Measurements from ENCODE around the gene NANOGP8. TPM values are rescaled to one million over a fixed set of nuclear protein-coding genes. Genes with fewer than 3 reads are reported as not detected.

NANOGP8 gene
- total RNA-seq, 1 experiment from 2014 or later, result 88.4 TPM

DNA sequence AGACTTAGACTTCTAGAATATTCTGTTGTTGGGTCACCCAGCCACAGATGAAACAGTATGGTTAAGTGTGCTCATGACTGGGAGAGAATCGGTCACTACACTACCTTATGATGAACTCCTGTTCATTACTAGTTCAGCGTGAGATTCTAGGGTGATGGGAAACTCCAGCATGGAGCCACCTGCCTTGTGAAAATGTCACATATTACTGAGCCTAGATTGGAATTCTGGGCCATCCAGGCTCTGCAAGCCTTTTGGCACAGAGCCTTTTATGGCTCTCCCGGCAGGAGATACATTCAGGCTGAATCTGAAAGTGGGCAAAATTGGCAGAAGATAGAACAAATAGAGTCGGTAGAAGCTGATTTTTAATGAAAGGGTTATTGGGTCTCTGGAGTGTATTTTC, 19.0 kb downstream of the NANOGP8 start:
- H2BK5ac ChIP-seq (ENCODE audit: insufficient read length, low read length), result no peak overlapping the region
- H3K27me3 Mint-ChIP-seq (ENCODE audit: low read depth), result no peaks in the 10 kb centered on the region
- no peak overlapping the region for H3T11ph ChIP-seq (ENCODE audit: low read length)
- no peak overlapping the region for H3K56ac ChIP-seq (ENCODE audit: insufficient read length, low read depth, low read length)
- H3K14ac ChIP-seq (ENCODE audit: insufficient read depth, low read length), result no peak overlapping the region
- no peaks in the 10 kb centered on the region for H3K9me3 Mint-ChIP-seq
- H2AK5ac ChIP-seq (ENCODE audit: insufficient read length, low read length), result no peak overlapping the region
- H2AFZ ChIP-seq (ENCODE audit: low read length), result no peak overlapping the region
- peaks cover 4% of the 10 kb centered on the region for H3K23me2 ChIP-seq (ENCODE audit: insufficient read length, low read depth, low read length, poor library complexity, severe bottlenecking)
- DNase-seq, result no peak
- no peak overlapping the region for H4K91ac ChIP-seq (ENCODE audit: insufficient read length, low read depth, low read length)
- H4K20me1 ChIP-seq (ENCODE audit: control insufficient read depth, insufficient read depth, insufficient read length), result no peaks in the 10 kb centered on the region
- no peak overlapping the region for H3K18ac ChIP-seq (ENCODE audit: insufficient read length, low read depth, low read length)
- peaks cover 7% of the 10 kb centered on the region for H3K4me1 ChIP-seq (ENCODE audit: insufficient read depth, low read length)
- peak overlapping the region in 2 of 3 experiments; percentile 21 to 65; a peak in 2 of 7 replicates for H3K27ac Mint-ChIP-seq
- H3K4me3 Mint-ChIP-seq, result no peak overlapping the region
- H3K79me2 ChIP-seq (ENCODE audit: insufficient read depth, low read length), result no peaks in the 10 kb centered on the region
- no peak overlapping the region for H2BK120ac ChIP-seq (ENCODE audit: low read depth, low read length, poor library complexity, severe bottlenecking)
- no peaks in the 10 kb centered on the region for H3K79me1 ChIP-seq (ENCODE audit: insufficient read depth, low read depth, low read length, poor library complexity, severe bottlenecking)
- no peak overlapping the region for H3K9ac ChIP-seq (ENCODE audit: extremely low read depth, insufficient read length, low read length)
- H3K27me3 ChIP-seq (ENCODE audit: insufficient read depth, low read length), result no peaks in the 10 kb centered on the region
- no peaks in the 10 kb centered on the region; a peak in 1 of 7 replicates for H3K36me3 Mint-ChIP-seq (ENCODE audit: insufficient read depth in 1 of 3, low read depth in 3 of 3)
- no peak overlapping the region for H3K27ac ChIP-seq (ENCODE audit: insufficient read length, low read depth, low read length)
- peaks cover 54 to 56% of the 10 kb centered on the region in 2 experiments for H3K4me1 Mint-ChIP-seq
- H2BK12ac ChIP-seq (ENCODE audit: insufficient read length, low read depth, low read length), result no peak overlapping the region
- no peaks in the 10 kb centered on the region for H3K9me3 ChIP-seq (ENCODE audit: control insufficient read depth, low read depth, low read length)
- no peak overlapping the region for H3K4me2 ChIP-seq (ENCODE audit: insufficient read depth, insufficient read length, low read length)
- H4K8ac ChIP-seq (replicated peaks; ENCODE audit: insufficient read length, low read depth, low read length), result no peak overlapping the region
- no CpG with 5 or more reads among the region's 4 CpGs for WGBS (ENCODE audit: extremely low coverage, insufficient read length, low lambda C conversion rate)
- H3K4ac ChIP-seq (ENCODE audit: low read depth, low read length), result no peak overlapping the region
- H3K23ac ChIP-seq (ENCODE audit: insufficient read length, low read depth, low read length), result no peak overlapping the region
- TF ChIP-seq CTCF (conservative IDR thresholded peaks at IDR 0.05), result no peak
- no peak overlapping the region for H2BK15ac ChIP-seq (ENCODE audit: low read depth, low read length)
- H2BK20ac ChIP-seq (ENCODE audit: low read depth, low read length, poor library complexity, severe bottlenecking), result no peak overlapping the region
- no peak overlapping the region for H4K5ac ChIP-seq (ENCODE audit: insufficient read length, low read depth, low read length)
